Measurements from ENCODE around the gene LYPD1.
"Not testable (repeated sequence)": the region's sequence is repeated elsewhere in the genome, so short reads cannot be mapped to it uniquely, and the experiment has no call there.

The LYPD1 gene, protein sequence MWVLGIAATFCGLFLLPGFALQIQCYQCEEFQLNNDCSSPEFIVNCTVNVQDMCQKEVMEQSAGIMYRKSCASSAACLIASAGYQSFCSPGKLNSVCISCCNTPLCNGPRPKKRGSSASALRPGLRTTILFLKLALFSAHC

DNA sequence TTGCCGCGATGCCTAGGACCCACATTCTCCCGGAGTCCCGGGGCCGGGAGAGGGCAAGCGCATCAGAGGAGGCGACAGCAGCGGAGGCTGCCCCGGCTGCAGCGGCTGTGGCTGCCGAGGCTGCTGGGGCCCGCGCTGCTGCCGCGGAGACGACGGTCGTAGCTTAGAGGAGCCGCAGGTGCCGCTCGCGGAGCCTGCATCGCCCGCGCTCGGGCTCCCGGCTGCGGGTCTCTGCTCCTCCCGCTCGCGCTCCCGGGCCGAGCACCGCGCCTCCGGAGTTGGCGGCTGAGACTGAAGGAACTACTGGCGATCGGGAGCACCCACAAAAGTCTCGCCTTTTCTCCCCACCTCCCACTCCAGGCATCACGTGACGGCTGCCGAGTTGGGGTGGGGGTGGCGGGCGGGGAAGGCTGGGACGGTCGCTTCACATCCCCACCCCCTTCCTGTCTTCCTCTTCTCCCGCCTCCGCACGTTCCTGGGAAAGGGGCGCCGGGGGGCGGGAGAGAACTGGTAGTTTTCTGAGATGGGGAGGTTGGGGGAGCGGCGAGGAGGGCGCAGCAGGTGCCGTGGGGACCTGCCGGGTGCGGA, at the start of gene LYPD1:
Gene LYPD1 (minus strand): TSS at position 298 of the 588 bp plus-strand sequence. CDS start 273 bp downstream, at position 25.
- no peak for DNase-seq

DNA sequence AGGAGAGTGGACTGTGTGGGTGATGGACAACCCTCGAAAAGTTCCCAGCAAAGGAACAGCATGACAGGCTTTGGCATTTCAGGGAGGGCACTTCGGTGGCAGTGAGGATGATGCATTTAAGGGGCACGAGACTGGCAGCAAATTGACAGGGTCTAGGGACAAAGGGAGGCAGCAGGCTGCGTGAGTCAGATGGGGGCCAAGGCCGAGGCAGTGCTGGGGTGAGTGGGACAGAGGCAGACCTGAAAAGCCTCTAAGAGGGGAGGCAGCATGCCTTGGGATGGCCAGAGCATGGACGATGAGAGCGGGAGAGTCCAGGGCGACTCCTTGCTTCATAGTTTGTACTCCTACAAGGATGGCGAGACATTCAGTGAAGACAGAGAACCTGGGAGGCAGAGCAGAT, 49.5 kb upstream of the LYPD1 start:
- DNase-seq, result no peak

DNA sequence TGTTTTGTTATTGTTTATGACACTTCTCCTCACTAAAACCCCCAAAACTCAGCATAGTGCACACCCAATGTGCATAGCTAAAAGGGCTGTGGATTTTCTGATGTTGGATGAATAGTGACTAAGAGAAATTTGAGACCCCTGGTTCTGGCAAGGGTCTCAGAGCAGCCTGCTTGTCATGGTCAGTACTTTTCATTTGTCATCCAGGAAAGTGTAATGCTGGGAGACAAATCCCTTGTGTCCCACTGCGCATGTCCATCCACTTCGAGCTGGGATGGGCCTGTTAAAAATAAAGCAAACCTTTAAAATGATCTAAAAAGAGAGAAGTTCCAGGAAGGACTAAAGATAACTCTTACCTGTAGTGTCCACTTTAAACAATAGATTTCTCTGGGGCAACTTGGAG, 46.9 kb upstream of the LYPD1 start:
- no peak for DNase-seq

DNA sequence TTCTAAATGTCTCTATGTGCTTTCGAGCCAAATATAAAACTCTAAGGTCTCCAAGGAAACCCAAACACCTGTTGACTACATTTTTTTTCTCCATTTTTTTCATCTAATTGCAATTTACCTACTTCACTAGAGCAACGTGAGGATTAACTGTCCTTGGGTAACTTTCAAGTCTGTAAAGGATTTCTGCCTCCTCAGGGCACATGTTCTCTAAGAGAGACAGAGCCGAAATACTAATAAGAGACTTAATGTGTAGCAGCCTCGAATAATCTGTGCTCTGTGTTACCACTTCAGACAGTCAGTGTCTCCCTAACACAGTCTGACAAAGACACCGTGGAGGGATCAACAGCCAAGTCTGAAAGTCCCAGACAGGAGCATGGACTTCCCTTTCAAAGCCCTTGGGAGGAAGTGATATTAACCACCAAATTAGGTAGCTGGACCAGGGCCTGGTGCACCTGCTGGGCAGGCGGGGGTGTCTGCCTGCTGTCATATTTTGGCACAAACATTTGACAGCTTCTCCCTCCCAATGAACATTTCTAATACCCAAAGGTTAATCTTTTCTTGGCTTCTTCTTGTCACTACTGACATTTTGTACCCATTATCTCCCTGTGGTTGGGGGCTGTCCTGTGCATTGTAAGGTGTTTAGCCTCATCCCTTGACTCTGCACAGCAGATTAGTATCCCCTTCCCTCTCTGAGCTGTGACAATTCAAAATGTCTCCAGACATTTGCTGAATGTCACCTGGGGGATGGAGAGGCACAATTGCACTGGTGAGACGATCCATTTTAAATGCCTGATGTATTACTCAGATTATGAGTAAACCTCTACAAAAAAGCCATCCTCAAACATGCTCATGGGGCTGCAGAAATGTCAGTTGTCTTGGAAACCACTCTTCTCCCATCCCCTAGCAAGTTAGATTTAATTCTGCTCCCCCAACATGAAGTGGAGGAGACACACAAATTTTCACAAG, 45.7 kb upstream of the LYPD1 start:
- no peak for DNase-seq

DNA sequence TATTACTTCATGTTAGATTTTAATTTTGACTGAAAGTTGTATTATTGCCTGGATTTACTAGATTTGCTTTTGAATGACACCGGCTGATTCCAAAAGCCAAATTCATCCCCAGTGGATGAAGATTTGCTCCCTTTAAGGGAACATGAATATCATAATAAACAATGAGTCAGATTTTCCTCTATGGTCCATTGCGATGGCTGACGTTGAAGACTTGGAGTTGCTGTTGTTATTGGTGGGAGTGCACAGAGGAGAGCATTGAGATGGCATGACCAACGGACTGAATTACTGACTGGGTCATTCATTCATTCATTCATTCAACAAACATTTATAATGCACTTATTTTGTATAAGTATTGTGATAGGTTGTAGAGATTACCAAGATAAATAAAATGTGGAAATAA, 33.4 kb upstream of the LYPD1 start:
- DNase-seq, result no peak

DNA sequence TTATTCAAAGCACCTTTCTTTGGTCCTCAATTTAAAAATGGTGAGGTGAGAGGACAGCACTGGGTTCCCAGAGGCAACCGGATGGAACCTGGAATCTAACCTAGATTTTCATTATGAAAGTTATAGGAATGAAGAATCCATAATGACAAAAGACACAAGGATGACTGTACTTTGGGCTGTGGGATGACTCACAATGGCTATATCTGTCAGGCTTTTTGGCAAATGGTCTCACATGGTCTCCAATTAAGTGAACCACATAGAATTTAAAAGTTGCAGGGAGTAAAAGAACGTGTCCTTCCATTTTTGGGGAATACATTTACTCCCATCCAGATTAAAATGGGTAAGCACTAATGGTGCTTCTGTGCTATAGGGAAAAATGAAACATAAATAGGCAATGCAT, 31.8 kb upstream of the LYPD1 start:
- no peak for DNase-seq

DNA sequence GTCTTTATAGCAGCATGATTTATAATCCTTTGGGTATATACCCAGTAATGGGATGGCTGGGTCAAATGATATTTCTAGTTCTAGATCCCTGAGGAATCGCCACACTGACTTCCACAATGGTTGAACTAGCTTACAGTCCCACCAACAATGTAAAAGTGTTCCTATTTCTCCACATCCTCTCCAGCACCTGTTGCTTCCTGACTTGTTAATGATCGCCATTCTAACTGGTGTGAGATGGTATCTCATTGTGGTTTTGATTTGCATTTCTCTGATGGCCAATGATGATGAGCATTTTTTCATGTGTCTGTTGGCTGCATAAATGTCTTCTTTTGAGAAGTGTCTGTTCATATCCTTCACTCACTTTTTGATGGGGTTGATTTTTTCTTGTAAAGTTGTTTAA, 29.8 kb upstream of the LYPD1 start:
- DNase-seq, result not testable (repeated sequence)

DNA sequence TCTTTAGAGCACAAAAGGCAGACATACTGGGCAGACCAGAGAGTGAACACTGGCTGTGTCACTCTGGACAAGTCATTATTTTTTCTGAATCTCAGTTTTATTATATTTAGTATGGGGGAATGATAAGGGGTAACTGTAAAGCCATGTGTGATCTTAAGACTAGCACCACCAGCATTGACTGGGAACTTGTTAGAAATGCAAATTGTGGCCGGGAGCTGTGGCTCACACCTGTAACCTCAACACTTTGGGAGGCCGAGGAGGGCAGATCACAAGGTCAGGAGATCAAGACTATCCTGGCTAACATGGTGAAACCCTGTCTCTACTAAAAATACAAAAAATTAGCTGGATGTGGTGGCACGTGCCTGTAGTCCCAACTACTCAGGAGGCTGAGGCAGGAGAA, 28.3 kb upstream of the LYPD1 start:
- not testable (repeated sequence) for DNase-seq

DNA sequence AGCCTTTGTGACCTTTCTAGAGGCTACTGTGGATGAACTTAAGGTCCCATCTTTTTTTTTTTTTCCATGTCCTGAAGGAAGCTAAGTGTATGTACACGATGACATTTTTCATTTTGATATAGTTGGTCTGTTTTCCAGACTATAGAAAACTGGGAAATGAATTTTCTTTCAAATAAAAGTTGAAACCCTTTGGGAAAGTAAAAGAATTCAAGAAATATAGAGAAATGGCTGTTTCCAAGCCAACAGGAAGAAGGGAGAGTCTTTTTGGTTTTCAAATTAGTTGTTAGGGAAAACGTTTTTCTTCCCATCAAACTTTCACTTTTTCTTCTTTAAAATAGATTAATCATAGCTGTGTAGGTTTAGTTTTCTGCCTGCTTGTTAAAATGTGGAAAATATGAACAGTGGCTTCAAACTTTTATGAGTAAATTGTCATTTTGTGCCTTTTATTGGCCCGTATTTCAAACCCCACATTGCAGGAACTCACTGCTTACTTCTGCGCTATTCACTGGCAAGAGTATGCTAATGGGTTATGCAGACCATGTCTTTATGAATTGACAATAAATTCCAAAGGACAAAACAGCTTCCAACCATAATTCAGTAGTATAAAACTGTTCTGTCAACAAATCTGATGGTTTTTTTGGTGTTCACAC, 27.7 kb upstream of the LYPD1 start:
- DNase-seq, result no peak

DNA sequence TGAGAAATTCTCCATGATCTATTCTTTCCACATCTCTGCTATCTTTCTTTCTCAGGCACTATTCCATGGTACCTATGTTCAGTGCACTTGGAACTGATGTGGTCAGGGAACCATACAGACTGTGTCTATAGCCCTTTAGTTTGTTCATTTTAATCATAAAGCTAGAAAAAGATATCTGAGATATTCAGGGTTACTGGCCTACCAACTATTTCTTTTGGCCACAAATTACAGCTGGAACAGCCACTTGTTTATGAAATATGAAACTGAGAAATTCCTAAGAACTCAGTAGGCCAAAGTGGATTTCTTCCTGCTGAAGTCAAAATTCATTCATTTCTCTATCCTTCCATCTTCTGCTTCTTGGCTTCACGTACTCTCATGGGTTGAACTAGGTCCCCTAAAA, 22.8 kb upstream of the LYPD1 start:
- no peak for DNase-seq

DNA sequence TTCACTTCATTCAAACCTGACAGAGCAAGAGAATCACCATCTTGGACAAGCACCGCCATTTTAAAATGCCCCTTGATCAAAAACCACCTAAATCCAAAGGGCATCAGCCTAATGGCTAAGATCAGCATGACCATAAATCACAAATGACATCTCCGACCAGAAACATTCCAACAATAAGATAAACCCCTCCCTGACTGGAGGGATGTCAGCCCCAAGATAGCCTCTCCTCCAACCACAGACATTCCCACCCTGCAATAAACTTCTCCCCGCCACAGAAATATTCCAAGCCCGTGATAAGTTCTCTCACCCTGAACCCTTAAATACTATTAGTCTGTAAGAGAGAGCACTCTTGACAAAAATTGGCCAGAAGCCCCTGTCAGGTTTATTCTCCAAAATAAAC, 21.6 kb upstream of the LYPD1 start:
- no peak for DNase-seq

DNA sequence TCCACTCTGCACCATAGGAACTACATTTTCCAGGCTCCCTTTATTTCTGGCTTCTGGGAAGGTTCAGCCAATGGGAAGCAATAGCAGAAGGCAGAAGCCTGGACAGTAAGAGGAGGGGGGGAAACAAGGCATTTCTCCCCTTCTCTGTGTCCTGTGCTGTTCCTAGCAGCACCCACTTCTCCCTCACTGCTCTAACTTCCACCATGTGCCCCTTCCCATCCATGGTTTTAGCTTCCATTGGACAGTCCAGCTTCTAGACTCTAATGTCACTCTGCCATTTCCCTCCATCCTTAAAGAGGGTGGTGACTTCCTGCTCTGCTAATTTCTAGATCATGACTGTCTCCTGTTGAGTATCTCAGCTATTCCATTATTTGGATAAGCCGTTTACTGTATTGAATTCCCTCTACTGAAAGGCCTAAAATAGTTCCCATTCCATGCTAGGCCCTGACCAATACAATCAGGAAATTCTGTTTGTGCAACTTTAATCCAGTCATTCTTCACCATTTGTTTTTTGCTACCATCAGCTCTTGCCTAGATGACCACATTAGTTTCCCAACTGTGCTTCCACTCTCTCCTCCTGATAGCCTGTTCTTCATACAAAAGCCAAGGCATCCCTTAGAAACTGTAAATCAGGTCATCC, 20.8 kb upstream of the LYPD1 start:
- DNase-seq, result no peak

DNA sequence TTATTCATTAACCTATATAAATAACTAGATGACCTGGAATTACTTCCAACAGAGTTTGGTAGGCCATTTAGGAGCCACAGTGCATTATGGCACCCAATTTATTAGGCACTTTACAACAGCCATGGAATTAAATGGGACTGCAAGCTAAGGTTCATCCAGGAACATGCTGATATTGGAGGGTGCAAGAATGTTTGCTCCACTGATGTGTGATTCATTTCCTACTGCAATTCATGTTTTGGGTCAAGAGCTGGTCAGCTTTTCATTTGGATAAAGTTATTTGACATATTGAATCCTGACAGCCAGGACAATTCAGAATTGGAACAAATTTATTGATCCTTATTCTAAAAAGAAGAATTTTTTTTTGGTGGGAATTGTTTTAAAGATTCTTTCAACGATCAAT, 11.8 kb upstream of the LYPD1 start:
- DNase-seq, result no peak

DNA sequence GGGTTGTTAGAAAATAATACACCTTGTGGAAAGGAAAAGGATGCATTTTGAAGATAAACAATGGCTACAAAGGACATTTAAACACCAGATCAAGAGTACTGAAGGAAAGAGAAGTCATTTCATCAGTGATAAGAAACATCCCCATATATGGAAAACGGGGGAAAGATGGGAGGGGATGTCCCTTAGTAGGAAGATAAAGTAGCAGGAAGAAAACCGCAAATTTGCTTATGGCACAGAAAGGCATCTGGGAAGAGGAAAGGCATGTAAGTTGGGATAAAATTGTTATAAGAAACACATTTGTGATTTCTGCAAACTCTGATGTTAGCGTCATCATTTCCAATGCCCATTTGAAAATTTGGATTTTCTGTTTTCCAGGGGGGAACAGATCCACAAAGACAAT, 10.5 kb upstream of the LYPD1 start:
- DNase-seq, result no peak

DNA sequence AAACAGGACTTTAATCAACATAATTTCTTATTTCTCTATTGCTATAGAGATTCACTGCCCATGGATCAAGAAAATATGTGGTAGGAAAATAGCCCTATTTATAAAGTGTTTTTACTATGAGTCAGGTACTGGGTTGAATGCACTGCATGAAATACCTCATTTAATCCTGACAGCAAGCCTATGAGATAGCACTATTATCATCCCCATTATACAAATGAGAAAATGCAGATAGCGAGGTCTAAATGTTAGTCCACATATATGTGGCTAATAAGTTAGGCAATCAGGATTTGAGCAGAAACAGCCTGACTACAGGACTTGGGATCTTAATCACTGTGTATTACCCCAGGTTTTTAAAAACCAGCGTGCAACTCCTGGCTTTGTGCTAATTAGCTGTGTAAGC, 8.5 kb upstream of the LYPD1 start:
- no peak for DNase-seq

DNA sequence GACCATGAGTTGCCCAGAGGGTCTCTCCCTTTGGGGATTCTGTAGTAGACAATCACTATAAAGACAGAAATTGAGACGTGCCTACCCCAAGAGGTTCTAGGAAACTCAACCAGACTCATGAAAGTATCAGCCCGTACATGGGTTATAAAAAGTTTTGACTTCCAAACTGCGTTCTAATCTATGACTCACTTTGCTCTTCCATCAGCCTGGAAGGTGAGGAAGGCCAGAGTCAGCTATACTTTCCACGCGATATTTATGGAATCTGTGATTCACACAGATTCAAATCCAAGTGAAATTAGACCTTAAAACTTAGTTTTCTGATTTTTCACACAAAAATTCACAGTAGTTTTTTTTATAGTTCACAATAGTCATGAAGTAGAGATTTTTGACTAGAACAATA, 7.7 kb upstream of the LYPD1 start:
- DNase-seq, result no peak

DNA sequence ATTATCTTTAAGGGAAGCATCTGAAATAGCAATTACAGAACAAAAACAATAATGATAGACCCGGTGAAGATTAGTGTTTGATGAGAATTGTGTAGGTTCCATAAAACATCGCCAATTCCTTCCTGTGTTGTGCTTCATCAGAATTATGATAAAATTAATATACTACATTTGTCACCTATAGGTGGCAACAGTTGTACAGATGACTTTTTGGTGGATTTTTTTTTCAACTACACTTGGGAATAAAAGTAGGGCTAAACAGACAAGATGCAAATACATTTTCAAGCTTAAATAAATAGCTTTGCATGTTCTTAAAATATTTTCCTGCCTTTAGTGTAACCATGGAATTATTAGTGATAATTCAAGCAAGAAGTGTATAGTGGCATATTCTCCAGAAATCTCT, 7.0 kb upstream of the LYPD1 start:
- DNase-seq, result peak; percentile 3 to 8

DNA sequence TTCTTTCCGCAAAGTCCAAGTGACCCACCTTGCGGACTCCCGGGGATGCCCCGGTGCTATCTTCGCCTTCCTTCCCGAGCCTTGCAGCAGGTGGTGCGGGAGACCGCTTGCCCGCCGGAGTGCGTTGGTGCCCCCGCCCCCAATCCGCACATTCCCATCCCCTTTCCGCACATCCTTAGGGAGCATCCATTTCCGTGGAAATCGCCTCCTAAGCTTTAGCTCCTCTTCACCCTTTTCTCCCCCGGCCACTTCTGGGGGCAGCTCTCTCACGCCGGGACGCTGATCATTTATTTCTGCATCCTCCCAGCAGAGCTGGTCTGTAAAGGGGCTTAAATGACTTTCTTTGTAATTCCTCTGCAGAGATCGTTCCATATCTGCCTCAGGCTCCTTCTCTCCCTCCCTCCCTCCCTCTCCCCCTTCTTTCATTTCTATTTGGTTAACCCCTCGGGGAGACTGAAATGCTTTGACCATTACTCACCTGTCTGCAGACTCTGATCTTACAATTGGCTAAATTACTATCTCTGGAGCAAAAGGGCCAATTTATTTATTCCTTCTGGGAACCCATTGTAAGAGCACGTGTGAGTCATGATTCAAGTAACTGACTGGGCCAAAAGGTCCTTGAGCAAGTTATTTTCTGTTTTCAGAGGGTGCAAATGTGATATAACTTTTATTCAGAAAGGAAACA, 1.3 kb upstream of the LYPD1 start:
- DNase-seq, result no peak

DNA sequence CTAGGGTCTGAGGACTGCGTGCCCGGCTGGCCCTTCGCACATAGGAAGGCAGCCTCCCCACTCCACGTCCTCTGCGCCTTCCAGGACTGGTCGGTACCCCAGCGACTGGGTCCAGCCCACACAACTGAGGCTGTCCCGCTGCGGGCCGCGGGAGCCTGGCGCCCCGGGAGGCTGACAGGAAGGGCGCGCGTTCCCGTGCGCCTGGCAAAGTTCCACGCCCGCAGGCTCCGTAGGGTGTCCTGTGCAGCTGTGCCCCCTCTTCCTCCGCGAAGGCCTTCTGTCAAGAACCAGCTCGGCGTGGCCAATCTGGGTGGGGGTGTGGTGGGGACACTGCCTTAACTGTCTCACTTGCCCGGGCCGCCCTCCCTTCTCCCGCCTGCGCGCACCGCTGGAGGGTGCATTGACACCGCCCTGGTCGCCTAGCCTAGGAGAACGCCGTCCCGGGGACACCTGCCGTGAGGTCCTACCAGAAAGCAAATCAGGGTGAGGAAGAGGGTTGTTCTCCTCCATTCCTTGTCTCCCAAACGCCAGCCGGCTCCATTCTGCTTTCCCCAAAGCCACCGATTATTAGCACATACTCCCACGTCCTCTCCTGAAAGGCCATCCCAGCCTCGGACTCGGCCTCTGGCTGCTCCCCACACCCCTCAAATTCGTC, 618 bp upstream of the LYPD1 start:
- no peak for DNase-seq

DNA sequence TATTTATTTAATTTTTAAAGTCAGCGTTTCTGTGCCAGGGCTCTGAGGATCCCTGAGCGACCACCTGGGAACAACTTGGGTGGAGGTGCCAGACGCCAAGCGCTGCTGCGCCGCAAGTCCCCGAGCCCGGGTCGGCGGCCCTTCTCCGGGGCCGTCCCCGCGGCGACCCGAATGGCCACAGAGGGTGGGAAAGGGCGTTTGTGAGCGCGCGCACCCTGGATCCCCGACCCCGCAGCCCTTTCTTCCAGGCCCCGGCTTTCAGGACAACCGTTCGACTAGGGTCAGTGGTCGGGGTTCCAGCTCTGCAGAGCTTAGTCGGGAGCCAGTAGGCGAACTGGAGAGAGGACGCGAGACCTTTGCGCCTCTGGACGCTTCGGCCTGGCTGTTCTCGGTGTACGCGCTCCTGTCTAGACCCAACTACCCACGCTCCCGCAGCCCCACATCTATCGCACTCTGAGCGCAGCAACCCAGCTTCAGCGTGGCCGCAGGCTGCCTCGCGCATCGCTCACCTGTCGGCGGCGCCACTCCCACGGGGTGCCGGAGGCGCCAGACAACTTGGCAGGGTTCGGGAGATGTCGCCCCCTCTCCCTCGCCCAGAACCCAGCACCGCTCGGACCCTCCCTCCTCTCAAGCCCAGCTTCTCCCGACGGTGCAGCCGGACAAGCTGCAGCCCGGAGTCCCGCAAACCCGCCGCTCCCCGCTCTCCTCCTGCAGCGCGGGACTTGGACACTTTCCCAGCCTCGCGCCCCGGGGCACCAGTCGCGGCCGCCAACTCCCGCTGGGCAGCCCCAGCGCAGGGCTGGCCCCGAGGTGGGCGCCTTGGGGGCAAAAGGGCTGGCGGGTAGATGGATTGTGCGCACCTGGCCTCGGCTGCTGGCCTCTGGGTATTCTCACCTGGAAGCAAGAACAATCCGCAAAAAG, 758 bp downstream of the LYPD1 start:
- no peak for DNase-seq

All from Kasumi-1 (cell line).